Measurements from ENCODE around the gene FIP1L1. TPM values are rescaled to one million over a fixed set of nuclear protein-coding genes. Genes with fewer than 3 reads are reported as not detected.

Gene FIP1L1
- total and polyA plus RNA-seq, 2 of the 13 experiments (the other 11 are each of a cell fraction or from before 2014, with no cell fraction given), result 14.9 to 69.4 TPM

DNA sequence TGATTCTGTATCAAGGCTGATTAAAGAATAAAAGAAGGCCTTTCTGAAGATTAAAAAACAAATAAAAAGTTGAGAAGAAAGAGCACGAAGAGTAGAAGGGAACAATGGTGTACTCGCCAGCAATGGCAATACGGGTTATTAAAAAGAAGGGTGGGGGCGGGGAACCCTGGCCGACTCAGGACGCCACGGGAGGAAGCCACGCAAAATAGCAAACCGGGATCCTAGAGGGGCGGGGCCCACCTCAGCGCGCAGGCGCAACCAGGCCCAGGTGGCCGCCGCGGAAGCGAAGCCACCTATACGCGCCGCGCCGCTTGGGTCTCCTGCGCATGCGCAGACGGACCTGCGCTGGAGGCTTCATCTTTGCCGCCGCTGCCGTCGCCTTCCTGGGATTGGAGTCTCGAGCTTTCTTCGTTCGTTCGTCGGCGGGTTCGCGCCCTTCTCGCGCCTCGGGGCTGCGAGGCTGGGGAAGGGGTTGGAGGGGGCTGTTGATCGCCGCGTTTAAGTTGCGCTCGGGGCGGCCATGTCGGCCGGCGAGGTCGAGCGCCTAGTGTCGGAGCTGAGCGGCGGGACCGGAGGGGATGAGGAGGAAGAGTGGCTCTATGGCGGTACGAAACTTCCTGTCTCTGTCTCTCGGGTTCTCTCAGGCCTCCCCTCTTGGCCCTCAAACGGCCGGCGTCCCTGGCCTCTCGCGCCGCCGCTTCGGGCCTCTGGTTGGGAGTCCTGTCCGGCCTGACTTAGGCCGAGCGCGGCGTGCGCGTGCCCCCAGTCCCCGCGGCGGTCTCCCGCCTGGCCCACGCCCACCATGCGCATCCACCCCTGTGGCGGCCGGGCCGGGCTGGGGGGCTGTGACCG, at the start of gene FIP1L1 (continued):
- TF ChIP-seq, protein P1, sequence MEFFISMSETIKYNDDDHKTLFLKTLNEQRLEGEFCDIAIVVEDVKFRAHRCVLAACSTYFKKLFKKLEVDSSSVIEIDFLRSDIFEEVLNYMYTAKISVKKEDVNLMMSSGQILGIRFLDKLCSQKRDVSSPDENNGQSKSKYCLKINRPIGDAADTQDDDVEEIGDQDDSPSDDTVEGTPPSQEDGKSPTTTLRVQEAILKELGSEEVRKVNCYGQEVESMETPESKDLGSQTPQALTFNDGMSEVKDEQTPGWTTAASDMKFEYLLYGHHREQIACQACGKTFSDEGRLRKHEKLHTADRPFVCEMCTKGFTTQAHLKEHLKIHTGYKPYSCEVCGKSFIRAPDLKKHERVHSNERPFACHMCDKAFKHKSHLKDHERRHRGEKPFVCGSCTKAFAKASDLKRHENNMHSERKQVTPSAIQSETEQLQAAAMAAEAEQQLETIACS (CRISPR knock-in tag; IDR thresholded peaks at IDR 0.05), result no peak
- TF ChIP-seq MED8 (CRISPR knock-in tag; IDR thresholded peaks at IDR 0.05; ENCODE audit: insufficient replicate concordance) (no peak), ATRX (CRISPR knock-in tag; IDR thresholded peaks at IDR 0.05; ENCODE audit: borderline replicate concordance) (no peak), ZNF251 (CRISPR knock-in tag; IDR thresholded peaks at IDR 0.05) (no peak), HNF4A (CRISPR knock-in tag; IDR thresholded peaks at IDR 0.05) (no peak), KAT7 (CRISPR knock-in tag; IDR thresholded peaks at IDR 0.05; ENCODE audit: borderline replicate concordance) (peak; percentile 89; the same call in 1 of the 2 replicates), ZFP62 (CRISPR knock-in tag; IDR thresholded peaks at IDR 0.05) (no peak), ZNF44 (CRISPR knock-in tag; IDR thresholded peaks at IDR 0.05) (no peak), RBM39 (IDR thresholded peaks at IDR 0.05; ENCODE audit: low read depth, low read length, poor library complexity, severe bottlenecking) (peak; percentile 35), SP4 (CRISPR knock-in tag; IDR thresholded peaks at IDR 0.05) (peak; percentile 71), ZNF33B (CRISPR knock-in tag; IDR thresholded peaks at IDR 0.05) (no peak; the same call in 1 of the 2 replicates), SKI (IDR thresholded peaks at IDR 0.05; ENCODE audit: partially characterized antibody) (peak; percentile 23), FOXC1 (CRISPR knock-in tag; IDR thresholded peaks at IDR 0.05; ENCODE audit: borderline replicate concordance) (peak; percentile 87; the same call in 1 of the 2 replicates), ZSCAN20 (CRISPR knock-in tag; IDR thresholded peaks at IDR 0.05; ENCODE audit: borderline replicate concordance) (0 out of 2 replicates have a peak, but pooled peaks have one; percentile 74), NFKBIZ (CRISPR knock-in tag; IDR thresholded peaks at IDR 0.05) (0 out of 2 replicates have a peak, but pooled peaks have one; percentile 39)
- TF ChIP-seq, protein P2, sequence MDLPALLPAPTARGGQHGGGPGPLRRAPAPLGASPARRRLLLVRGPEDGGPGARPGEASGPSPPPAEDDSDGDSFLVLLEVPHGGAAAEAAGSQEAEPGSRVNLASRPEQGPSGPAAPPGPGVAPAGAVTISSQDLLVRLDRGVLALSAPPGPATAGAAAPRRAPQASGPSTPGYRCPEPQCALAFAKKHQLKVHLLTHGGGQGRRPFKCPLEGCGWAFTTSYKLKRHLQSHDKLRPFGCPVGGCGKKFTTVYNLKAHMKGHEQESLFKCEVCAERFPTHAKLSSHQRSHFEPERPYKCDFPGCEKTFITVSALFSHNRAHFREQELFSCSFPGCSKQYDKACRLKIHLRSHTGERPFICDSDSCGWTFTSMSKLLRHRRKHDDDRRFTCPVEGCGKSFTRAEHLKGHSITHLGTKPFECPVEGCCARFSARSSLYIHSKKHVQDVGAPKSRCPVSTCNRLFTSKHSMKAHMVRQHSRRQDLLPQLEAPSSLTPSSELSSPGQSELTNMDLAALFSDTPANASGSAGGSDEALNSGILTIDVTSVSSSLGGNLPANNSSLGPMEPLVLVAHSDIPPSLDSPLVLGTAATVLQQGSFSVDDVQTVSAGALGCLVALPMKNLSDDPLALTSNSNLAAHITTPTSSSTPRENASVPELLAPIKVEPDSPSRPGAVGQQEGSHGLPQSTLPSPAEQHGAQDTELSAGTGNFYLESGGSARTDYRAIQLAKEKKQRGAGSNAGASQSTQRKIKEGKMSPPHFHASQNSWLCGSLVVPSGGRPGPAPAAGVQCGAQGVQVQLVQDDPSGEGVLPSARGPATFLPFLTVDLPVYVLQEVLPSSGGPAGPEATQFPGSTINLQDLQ (CRISPR knock-in tag; IDR thresholded peaks at IDR 0.05), result 0 out of 2 replicates have a peak, but pooled peaks have one; percentile 40
- TF ChIP-seq, protein P3, sequence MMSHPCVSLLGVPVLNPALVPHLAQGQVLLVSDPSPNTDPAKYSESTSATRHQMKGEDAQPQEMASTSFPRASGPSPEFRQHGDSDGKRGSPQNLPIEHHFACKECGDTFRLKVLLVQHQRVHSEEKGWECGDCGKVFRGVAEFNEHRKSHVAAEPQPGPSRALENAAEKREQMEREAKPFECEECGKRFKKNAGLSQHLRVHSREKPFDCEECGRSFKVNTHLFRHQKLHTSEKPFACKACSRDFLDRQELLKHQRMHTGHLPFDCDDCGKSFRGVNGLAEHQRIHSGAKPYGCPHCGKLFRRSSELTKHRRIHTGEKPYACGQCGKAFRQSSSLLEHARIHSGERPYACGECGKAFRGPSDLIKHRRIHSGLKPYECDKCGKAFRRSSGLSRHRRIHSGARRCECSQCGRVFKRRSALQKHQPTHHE (CRISPR knock-in tag; IDR thresholded peaks at IDR 0.05; ENCODE audit: borderline replicate concordance), result peak; percentile 92; the same call in 1 of the 2 replicates
- TF ChIP-seq, protein P4, sequence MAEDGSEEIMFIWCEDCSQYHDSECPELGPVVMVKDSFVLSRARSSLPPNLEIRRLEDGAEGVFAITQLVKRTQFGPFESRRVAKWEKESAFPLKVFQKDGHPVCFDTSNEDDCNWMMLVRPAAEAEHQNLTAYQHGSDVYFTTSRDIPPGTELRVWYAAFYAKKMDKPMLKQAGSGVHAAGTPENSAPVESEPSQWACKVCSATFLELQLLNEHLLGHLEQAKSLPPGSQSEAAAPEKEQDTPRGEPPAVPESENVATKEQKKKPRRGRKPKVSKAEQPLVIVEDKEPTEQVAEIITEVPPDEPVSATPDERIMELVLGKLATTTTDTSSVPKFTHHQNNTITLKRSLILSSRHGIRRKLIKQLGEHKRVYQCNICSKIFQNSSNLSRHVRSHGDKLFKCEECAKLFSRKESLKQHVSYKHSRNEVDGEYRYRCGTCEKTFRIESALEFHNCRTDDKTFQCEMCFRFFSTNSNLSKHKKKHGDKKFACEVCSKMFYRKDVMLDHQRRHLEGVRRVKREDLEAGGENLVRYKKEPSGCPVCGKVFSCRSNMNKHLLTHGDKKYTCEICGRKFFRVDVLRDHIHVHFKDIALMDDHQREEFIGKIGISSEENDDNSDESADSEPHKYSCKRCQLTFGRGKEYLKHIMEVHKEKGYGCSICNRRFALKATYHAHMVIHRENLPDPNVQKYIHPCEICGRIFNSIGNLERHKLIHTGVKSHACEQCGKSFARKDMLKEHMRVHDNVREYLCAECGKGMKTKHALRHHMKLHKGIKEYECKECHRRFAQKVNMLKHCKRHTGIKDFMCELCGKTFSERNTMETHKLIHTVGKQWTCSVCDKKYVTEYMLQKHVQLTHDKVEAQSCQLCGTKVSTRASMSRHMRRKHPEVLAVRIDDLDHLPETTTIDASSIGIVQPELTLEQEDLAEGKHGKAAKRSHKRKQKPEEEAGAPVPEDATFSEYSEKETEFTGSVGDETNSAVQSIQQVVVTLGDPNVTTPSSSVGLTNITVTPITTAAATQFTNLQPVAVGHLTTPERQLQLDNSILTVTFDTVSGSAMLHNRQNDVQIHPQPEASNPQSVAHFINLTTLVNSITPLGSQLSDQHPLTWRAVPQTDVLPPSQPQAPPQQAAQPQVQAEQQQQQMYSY (CRISPR knock-in tag; IDR thresholded peaks at IDR 0.05), result no peak
